Activated CD4-positive, alpha-beta T cell treated with anti-CD3 and anti-CD28 coated beads for 4 hours (primary cell): ENCODE results near the gene SLC25A1.

Experiments
- DNase-seq, 2 donors: peaks; one replicate each; pipeline ENCODE4 v3.0.0-alpha.2; 2020

Gene SLC25A1

DNA sequence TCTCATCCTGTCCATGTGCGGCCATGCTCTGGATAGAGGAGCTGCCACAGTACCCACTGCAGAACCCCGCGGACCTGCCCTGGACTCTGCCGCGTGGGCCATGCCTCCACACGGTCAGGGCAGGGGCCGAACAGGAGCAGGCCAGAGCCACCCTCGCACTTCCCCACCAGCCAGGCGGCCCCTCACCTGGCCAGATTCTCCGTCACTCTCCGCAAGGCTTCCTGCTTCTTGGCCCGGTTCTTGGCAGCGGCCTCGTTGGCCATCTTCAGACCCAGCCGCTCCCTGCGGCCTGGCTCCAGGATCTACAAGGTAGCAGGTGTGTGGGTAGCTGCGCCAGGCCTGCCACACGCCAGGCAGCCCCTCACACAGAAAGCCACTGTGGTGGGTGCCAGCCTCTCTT is 43.7 kb downstream of the SLC25A1 start:
- DNase-seq, result no peak

DNA sequence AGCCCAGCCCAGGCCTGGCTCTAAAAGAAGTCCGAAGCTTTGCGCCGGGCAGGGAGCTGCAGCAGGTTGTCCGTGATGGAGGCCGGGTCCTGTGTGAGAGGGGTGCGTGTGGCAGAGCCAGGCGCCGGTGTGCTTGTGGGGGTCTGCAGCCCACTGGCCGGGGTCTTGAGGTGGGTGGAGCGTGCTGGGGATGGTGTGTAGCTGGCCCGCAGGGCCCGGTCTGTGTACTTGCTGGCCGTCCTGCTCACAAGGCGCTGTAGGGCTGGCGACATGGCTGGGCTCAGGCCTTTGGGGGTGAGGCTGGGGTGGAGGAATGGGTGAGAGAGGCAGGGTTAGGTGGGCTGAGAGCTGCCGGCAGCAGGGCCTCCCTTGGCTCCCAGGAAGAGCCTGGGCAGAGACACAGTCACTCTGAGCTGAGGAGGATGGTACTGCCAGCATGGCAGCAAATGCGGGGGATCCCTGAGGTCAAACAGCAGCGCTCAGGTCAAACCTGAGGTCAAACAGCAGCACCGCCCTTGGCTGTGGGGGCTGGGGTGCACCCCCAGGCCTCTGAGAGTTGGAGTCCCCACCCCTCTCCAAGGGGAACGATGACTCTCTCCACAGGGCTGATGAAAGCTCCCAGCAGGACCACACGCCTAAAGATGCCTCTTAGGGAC is 44.2 kb downstream of the SLC25A1 start:
- DNase-seq, result no peak

DNA sequence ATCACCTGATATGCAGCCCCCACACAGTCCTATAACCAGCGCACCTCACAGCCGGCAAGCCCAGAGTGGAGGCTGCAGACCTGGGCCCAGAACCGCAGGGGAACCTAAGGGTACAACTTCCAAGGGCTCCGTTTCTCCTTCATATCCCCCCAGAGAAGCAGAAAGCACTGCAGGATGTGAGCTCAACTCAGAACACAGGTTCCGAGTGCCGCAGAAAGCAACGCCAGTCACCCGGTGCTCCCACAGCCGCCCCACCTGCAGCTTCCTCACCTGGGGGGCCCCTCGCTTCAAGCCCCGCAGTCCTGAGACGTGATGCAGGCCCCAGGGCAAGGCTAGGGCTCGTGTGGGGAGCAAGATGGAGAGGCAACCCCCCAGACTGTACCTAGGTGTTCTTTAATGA is 45.0 kb downstream of the SLC25A1 start:
- DNase-seq, result no peak

DNA sequence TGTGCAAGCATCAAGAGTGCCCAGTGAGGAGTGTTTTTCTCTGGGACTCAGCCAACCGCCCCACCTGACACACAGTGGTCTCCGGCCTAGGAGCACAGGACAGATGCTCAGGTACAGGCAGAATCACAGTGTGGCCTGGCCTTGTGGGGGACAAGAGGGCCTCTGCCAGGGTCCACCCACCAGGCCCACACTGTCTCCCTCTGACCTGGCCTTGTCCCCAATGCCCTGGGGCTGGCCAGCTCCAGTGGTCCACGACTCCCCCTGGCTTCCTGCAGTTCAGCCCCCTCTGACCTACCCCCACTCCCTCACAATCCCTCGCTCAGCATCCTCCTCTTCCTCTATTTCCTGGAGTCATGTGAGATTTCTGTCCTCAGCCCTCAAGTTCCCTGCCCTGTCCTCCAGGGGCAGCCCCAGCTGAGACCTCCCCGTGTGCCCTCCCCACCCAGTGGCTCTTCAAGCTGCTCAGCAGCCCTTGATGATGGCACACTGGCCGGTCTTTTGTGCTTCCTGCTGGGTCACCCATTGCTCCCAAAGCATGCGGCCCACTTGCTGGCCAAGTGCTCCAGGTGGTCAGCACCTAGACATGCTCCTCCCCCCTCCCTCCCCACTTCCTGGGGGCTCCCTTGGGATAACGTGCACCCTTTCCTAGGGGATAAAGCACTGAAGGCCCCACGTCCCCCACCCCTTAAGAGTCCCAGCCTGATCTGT is 45.7 kb downstream of the SLC25A1 start:
- DNase-seq, result no peak

DNA sequence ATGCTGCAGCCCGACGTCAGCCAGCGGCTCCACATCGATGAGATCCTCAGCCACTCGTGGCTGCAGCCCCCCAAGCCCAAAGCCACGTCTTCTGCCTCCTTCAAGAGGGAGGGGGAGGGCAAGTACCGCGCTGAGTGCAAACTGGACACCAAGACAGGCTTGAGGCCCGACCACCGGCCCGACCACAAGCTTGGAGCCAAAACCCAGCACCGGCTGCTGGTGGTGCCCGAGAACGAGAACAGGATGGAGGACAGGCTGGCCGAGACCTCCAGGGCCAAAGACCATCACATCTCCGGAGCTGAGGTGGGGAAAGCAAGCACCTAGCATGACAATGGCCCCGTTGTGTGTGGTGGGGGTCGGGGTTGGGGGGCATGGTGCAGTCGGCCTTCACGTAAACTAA is 46.4 kb downstream of the SLC25A1 start:
- no peak for DNase-seq

DNA sequence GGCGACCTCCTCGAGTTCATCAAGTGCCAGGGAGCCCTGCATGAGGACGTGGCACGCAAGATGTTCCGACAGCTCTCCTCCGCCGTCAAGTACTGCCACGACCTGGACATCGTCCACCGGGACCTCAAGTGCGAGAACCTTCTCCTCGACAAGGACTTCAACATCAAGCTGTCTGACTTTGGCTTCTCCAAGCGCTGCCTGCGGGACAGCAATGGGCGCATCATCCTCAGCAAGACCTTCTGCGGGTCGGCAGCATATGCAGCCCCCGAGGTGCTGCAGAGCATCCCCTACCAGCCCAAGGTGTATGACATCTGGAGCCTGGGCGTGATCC is 46.9 kb downstream of the SLC25A1 start:
- DNase-seq, result no peak

DNA sequence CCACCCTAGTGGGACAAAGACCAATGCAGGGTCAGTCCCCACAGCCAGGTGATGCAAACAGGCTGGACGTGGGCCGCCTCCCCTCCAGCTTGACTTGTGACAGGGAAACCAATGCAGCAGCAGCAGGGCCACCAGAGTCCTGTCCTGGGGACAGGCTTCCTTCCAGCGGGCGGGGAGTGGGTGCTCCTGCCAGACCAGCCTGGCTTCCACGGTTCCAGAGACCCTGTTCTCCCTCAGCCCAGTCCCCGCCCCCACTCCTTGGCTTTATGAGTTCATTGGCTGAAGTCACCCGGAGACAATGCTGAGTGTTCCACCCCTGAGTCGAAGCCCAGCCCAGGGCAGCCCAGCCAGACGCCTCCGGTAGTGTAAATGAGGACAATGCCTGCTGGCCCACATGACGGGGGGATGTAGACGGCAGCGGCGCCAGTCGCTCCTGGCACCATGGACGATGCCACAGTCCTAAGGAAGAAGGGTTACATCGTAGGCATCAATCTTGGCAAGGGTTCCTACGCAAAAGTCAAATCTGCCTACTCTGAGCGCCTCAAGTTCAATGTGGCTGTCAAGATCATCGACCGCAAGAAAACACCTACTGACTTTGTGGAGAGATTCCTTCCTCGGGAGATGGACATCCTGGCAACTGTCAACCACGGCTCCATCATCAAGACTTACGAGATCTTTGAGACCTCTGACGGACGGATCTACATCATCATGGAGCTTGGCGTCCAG is 47.4 kb downstream of the SLC25A1 start, which contains the start of gene TSSK2:
Gene TSSK2, plus strand, starts transcription at position 350 of the 726 bp plus-strand sequence. Its CDS starts 92 bp downstream, at position 442.
- DNase-seq, result no peak

DNA sequence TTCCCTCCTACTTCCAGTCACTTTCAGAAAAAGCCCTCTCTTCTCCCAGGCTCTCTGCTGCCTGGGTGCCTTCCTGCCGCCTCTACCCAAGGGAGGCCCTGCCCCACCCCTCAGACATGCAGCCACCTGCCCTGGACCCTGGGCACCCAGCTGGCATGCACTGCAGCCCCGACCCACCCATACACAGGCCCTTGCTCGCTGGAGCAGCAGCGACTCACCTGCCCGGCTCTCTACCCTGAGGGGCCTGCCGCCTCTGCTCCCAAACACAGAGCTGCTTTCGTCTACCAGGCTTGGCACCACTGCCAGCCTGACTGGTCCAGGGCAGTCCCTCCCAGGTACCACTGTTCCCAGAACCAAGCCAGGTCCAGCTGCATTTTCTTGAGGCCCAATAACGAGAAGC is 48.7 kb downstream of the SLC25A1 start:
- DNase-seq, result no peak

DNA sequence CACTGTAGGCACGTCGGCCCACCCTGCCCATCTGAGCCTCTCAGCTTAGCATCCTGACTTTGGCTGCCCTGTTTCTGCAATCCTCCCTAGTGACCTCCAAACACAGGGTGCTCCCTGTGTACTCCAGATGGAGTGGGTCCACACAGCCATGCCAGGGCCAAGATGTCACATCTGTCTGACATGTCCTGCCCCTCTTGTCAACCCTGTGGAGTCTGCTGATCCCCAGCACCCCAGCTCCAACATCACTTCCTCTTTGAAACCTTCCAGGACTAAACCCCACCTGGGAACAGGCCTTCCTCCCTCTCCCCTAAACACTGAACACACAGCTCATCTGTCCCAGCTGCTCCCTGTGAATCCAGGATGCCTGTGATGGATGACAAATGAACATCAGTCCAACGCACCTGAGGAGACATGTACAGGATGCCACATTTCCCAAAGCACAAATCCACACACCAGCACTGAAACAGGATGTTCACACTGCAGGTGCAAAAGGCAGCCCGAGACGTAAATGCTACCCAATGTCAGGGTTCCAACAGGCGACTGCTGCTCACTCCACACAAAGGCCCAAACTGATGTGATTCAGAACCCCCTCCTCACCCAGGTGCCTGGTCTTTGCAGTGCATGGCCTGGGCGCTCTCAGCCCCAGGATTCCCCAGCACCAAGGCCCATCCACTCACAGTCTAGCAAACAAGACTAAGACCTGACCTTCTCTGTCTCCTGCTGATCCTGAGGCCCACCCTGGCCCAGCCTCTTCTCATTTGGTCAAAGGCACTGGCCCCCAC is 49.4 kb downstream of the SLC25A1 start:
- DNase-seq, result no peak

DNA sequence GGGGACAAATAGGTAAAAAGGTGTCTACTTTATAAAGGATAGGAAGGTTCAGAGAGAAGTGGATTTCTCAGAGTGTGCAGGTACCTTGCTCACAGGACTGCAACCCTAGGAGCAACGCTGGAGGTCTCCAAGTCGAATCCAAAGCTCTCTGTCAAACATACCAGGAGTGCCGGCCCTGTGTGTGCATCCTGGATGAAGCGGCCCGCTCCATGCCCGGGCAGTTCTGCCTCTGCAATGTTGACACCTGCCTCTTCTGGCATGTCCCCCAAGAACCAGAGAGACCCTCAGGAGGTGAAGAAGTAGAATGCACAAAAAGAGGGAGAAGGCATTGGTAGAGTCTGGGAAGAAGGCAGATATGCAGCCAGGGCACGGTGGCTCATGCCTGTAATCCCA is 50.5 kb downstream of the SLC25A1 start:
- DNase-seq, result no peak

DNA sequence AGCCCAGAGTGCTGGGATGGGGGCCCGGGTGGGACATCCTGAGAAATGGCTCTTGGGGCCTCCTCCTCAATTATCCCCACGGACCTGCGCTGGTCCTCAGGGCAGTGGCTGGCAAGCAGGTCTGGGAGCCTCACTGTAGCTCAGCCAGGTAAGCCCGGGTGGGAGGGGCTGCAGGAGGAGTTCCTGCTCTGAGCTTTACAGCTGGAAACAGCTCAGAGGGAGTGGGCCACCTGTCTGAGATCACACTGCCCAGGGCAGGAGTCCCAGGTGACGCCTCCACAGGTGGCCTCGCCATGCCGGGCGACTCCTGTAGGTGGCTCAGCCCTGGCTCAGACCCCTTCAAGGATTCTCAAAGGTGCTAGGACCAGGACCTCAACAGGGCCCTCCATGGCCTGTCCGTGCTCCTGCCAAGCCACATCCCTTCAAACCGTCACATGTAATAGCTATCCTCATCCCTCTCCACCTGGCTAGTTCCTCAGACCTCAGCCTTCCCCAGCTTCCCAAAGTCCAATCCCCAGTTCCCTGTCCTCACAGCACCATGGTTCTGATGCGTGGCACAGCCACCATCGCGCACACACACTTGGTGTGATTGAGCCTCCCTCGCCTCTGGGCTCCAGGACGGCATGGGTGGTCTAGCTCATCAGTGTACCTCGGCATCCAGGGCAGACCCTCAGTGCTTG is 51.1 kb downstream of the SLC25A1 start:
- no peak for DNase-seq

DNA sequence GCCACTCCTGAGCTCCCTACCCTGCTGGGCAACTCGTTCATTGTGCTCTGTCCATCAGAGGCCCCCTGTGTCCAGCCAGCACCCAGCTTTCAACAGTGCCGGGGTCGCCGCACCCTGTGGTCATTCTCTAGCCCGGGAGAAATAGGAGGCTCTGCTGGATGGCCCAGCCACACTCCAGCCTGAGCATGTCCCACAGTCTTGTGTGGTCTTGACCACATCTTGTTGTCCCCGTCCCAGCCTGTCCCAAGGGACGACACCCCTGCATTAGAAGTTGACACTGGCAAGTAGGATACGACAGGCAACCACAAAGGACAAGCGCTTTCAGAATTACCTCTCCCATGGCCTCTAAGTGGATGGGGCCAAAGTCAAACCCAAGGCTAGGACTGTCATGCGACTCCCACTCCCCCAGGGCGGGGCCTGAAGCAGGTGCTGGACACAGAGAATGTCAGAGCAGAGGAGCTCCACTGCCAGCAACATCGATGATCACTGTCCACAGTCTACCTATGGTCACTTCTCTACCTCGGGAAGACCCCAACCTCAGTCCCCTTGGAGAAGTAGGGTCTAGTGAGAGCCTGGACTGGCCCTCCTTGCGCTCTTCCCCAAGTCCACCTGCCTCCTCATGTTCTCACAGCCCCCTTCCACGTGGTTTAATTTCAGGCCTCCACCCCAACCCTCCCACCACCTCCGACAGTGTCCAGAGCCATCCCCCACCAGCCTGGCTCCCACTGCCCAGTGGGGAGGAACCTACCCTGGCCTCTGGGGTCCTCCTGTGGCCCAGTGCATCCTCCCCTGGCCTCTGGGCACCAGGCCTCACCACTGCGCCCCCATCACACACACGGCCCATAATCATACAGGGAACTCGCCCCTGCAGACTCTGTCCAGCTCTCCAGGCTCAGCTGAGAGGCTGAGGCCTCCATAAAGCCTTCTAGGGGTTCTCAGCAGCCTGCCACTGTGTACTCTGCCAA is 51.9 kb downstream of the SLC25A1 start:
- no peak for DNase-seq
